ENCODE data around the gene WDFY4. TPM values are rescaled to one million over a fixed set of nuclear protein-coding genes. Genes with fewer than 3 reads are reported as not detected.

WDFY4 gene
- total and polyA plus RNA-seq, 9 of the 15 experiments (the other 6 are each of a cell fraction or from before 2014, with no cell fraction given): 0.01 to 0.02 (median 0.01) TPM; not detected in 6

DNA sequence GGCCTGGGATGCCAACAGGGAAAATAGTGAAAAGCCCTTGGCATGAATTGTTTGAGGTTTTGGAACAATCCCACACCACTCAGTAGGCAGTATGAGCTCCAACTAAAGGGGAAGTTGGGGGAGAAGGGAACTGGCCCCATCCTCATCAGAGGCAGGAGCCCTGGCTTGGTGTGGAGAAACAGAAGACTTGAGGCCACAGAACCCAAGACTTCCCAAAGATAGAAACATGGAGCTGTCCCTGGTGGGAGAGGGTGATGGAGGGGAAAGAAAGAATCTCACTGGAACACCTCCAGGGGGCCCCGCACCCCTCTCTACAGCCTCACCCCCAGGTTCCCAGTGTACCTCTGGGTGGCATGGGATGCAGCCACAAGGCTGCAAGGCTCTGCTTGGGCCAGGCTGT, 345.0 kb downstream of the WDFY4 start (continued):
- no peak for TF ChIP-seq ZBTB11 (CRISPR knock-in tag; IDR thresholded peaks at IDR 0.05)

Small RNAs within 50 kb of the gene (microRNA-seq; reads per million reads assigned to microRNA genes)
- not detected for gene MIR4294 (ENCODE audit: borderline microRNAs expressed)

Small RNAs within 50 kb of the gene (small RNA-seq; reads per million reads assigned to genes)
- not detected for gene MIR4294

Other genes starting within 250 kb of the WDFY4 start
- gene ARHGAP22, start 79.8 kb upstream of the WDFY4 start, total RNA-seq (2014; rRNA removed): 23.2 and 30.0 TPM in 2 replicates
- gene ARHGAP22, start 79.8 kb upstream of the WDFY4 start, total RNA-seq (2014; rRNA removed; fragmentation: Illumina TruSeq; extraction: Trizol): 7.8 and 8.6 TPM in 2 replicates
- gene ARHGAP22, start 79.8 kb upstream of the WDFY4 start, total RNA-seq (2015; rRNA removed; fragmentation: Illumina TruSeq; extraction: Trizol): 12.4 and 12.7 TPM in 2 replicates
- 28.1 and 29.3 TPM in 2 replicates for gene ARHGAP22, start 79.8 kb upstream of the WDFY4 start, total RNA-seq (2021)
- gene ARHGAP22, start 79.8 kb upstream of the WDFY4 start, polyA plus RNA-seq (2011; rRNA removed): 12.3 and 13.1 TPM in 2 replicates
- gene ARHGAP22, start 79.8 kb upstream of the WDFY4 start, polyA plus RNA-seq (2014; fragmentation: Illumina TruSeq; extraction: Trizol): 8.7 and 12.5 TPM in 2 replicates
- gene ARHGAP22, start 79.8 kb upstream of the WDFY4 start, polyA plus RNA-seq (2014; fragmentation: Nextera tagmentation; extraction: Ambion mirVana): 1 to 10 TPM; 1.3 to 1.4 TPM
- 19.3 and 22.3 TPM in 2 replicates for gene ARHGAP22, start 79.8 kb upstream of the WDFY4 start, polyA plus RNA-seq (2014; rRNA removed)